ENCODE data around the gene CAP1. TPM values are rescaled to one million over a fixed set of nuclear protein-coding genes. Genes with fewer than 3 reads are reported as not detected.

CAP1 gene
- total and polyA plus RNA-seq, 2 of the 4 experiments (the other 2 are of a cell fraction): 434 to 756 TPM

- H3K27ac ChIP-seq (ENCODE audit: insufficient read depth, low read length): peak overlapping the region; percentile 20; the same call in 1 of the 2 replicates
- H2BK5ac ChIP-seq (ENCODE audit: low read depth, low read length, poor library complexity, severe bottlenecking): peak overlapping the region; percentile 92
- no peak for TF ChIP-seq RAD21 (IDR thresholded peaks at IDR 0.05; ENCODE audit: low read length)
- peak; percentile 74 for TF ChIP-seq USF2 (IDR thresholded peaks at IDR 0.05; ENCODE audit: low read depth, low read length)
- no peak for TF ChIP-seq BHLHE40 (IDR thresholded peaks at IDR 0.05; ENCODE audit: low read depth, low read length)
- TF ChIP-seq NFE2L2 (IDR thresholded peaks at IDR 0.05; ENCODE audit: low read depth, low read length): no peak
- H2BK20ac ChIP-seq (ENCODE audit: low read depth, low read length): no peak overlapping the region
- 89% methylated on average over 3 of the region's 3 CpGs; no CpG with 5 or more reads in 1 of the 2 experiments for WGBS, 2 experiments (ENCODE audit: extremely low coverage in 2 of 2, insufficient read length in 1 of 2)
- H2AK9ac ChIP-seq (replicated peaks; ENCODE audit: low read depth, low read length, poor library complexity): no peak overlapping the region
- H3K23ac ChIP-seq (ENCODE audit: low read depth, low read length): no peak overlapping the region
- no peaks in the 10 kb centered on the region for H3K79me1 ChIP-seq (ENCODE audit: low read depth in 1 of 2, low read length in 2 of 2)
- H3K18ac ChIP-seq (ENCODE audit: low read depth, low read length): no peak overlapping the region; the same call in 1 of the 2 replicates
- peak overlapping the region; percentile 79 for H2AK5ac ChIP-seq (ENCODE audit: low read depth, low read length)
- CTCF ChIA-PET: interaction anchor here (0.6 to 1.9 kb wide), 4 partner anchors 9 to 616 kb away, joined by 3 to 9 read pairs (median 4); no protein-coding TSS in a partner anchor
- no TSS peak for BruUV-seq (replicated peaks)
- no peaks in the 10 kb centered on the region; the same call in 1 of the 2 replicates for H3K4me1 ChIP-seq (ENCODE audit: control insufficient read depth, insufficient read depth, low read length)
- peak overlapping the region; percentile 94; the same call in 1 of the 2 replicates for H2BK120ac ChIP-seq (ENCODE audit: low read depth, low read length)
- H2BK15ac ChIP-seq (ENCODE audit: low read depth, low read length): no peak overlapping the region
- no peaks in the 10 kb centered on the region for H3K36me3 ChIP-seq (ENCODE audit: control insufficient read depth, insufficient read depth, low read length)
- H3K4me3 ChIP-seq (ENCODE audit: insufficient read depth, low read depth, low read length): no peak overlapping the region
- 0 out of 4 replicates have a peak overlapping the region, but pooled peaks have one; percentile 26 to 75 for H4K8ac ChIP-seq (ENCODE audit: low read depth in 2 of 2, low read length in 2 of 2)
- H3K14ac ChIP-seq (replicated peaks; ENCODE audit: low read depth, low read length): no peak overlapping the region
- H3K56ac ChIP-seq (ENCODE audit: extremely low read depth, insufficient read depth, low read length): no peak overlapping the region
- POLR2A ChIA-PET (ENCODE audit: unreplicated experiment): interaction anchor here (0.6 to 1.2 kb wide), 2 partner anchors 26 to 116 kb away, joined by 3 to 4 read pairs; partner anchors contain the start of gene CAP1
- H4K5ac ChIP-seq (ENCODE audit: low read depth, low read length): no peak overlapping the region
- DNase-seq (peak; percentile 37), ATAC-seq (ENCODE audit: low read depth) (no peak)
- H3K9me1 ChIP-seq (ENCODE audit: insufficient read depth, low read length): 0 out of 2 replicates have a peak, but pooled peaks cover 2% of the 10 kb centered on the region
- H4K20me1 ChIP-seq (ENCODE audit: insufficient read depth, low read length): no peaks in the 10 kb centered on the region
- intact Hi-C loops (cut with micrococcal nuclease) (no loop called here), in situ Hi-C loops (cut with MboI; ENCODE audit: low sequenced_read_pairs) (no loop called here), dilution Hi-C loops (cut with HindIII; ENCODE audit: low sequenced_read_pairs, unreplicated experiment) (no loop called here)
- H3K9me3 ChIP-seq (ENCODE audit: control insufficient read depth, insufficient read depth, low read length): no peaks in the 10 kb centered on the region
- no peak overlapping the region for H3K4me2 ChIP-seq (ENCODE audit: low read depth, low read length)
- H2AFZ ChIP-seq (replicated peaks; ENCODE audit: low read length, poor library complexity): no peak overlapping the region
- no peaks in the 10 kb centered on the region for H3K27me3 ChIP-seq (ENCODE audit: control insufficient read depth, insufficient read depth, low read length)
- H3K4ac ChIP-seq (ENCODE audit: low read depth, low read length): no peak overlapping the region
- H4K91ac ChIP-seq (ENCODE audit: insufficient read depth, low read depth, low read length): no peak overlapping the region
- no peak overlapping the region for H3K9ac ChIP-seq (ENCODE audit: low read depth, low read length)
Observed at GRCh38 chr1:40014253-40014706, 26.2 kb upstream of the CAP1 start.
